ENCODE results near the gene PIK3C2B. TPM values are rescaled to one million over a fixed set of nuclear protein-coding genes. Genes with fewer than 3 reads are reported as not detected.
"Not testable (repeated sequence)": the region's sequence is repeated elsewhere in the genome, so short reads cannot be mapped to it uniquely, and the experiment has no call there.

The PIK3C2B gene
- total RNA-seq, 1 donor = 7.3 TPM

DNA sequence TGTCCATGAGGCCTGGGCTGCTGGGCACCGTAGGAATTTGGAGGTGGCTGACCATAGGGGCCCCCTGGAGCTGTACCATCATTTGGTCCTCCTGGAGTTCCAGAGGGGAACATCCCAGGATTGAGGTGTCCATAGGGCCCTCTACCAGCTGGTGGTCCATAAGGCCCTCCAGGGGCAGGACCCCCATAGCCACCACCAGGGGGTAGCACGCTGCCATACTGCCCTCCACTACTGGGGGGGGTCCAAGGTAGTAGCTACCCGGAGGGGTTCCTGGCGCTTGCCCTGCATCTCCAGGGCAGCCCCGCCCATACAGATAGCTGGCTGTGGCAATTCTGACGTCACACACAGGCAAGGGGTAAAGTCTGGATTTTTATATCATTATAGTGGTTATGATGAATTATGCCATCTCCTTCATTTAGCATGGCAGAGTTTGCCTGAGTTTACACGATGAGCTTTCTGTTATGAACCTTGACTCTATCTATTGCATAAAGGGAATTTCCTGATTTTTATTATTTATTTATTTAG lies 34.8 kb upstream of the PIK3C2B start:
- no peak for DNase-seq (ENCODE audit: low read depth)
- H3K4me3 ChIP-seq (ENCODE audit: low read depth, low read length) = no peak overlapping the region
- TF ChIP-seq, protein P1, sequence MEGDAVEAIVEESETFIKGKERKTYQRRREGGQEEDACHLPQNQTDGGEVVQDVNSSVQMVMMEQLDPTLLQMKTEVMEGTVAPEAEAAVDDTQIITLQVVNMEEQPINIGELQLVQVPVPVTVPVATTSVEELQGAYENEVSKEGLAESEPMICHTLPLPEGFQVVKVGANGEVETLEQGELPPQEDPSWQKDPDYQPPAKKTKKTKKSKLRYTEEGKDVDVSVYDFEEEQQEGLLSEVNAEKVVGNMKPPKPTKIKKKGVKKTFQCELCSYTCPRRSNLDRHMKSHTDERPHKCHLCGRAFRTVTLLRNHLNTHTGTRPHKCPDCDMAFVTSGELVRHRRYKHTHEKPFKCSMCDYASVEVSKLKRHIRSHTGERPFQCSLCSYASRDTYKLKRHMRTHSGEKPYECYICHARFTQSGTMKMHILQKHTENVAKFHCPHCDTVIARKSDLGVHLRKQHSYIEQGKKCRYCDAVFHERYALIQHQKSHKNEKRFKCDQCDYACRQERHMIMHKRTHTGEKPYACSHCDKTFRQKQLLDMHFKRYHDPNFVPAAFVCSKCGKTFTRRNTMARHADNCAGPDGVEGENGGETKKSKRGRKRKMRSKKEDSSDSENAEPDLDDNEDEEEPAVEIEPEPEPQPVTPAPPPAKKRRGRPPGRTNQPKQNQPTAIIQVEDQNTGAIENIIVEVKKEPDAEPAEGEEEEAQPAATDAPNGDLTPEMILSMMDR (IDR thresholded peaks at IDR 0.05; ENCODE audit: insufficient read depth, low read depth, low read length) = no peak

GRCh38 chr1:204528677-204529076 lies 34.1 kb upstream of the PIK3C2B start:
- no peak for DNase-seq (ENCODE audit: low read depth)
- H3K4me3 ChIP-seq (ENCODE audit: low read depth, low read length) = no peak overlapping the region
- TF ChIP-seq, protein P1 (IDR thresholded peaks at IDR 0.05; ENCODE audit: insufficient read depth, low read depth, low read length) = no peak

DNA sequence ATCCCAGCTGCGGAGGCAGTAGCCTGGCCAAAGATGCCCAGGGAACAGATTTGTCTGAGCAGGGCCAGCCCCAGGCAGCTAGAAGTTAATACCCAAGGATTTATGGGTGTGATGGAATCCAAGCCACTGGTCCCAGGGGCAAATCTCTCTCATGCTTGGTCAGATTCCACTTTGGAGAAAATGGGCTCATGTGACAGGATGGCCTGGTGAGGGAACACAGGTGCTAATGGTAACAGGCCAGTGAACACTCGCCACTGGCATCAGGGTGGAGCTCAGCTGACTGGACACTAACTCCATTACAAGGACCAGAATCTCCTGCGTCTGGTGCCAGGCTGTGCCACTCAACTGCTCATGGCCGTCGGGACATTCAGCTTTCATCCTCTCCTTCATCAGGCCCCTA lies 33.6 kb upstream of the PIK3C2B start:
- H3K4me3 ChIP-seq (ENCODE audit: low read depth, low read length) = no peak overlapping the region
- DNase-seq (ENCODE audit: low read depth) = no peak
- TF ChIP-seq, protein P1 (IDR thresholded peaks at IDR 0.05; ENCODE audit: insufficient read depth, low read depth, low read length) = no peak

GRCh38 chr1:204524986-204525385 lies 30.4 kb upstream of the PIK3C2B start:
- TF ChIP-seq, protein P1 (IDR thresholded peaks at IDR 0.05; ENCODE audit: insufficient read depth, low read depth, low read length) = no peak
- H3K4me3 ChIP-seq (ENCODE audit: low read depth, low read length) = no peak overlapping the region
- DNase-seq (ENCODE audit: low read depth) = no peak

DNA sequence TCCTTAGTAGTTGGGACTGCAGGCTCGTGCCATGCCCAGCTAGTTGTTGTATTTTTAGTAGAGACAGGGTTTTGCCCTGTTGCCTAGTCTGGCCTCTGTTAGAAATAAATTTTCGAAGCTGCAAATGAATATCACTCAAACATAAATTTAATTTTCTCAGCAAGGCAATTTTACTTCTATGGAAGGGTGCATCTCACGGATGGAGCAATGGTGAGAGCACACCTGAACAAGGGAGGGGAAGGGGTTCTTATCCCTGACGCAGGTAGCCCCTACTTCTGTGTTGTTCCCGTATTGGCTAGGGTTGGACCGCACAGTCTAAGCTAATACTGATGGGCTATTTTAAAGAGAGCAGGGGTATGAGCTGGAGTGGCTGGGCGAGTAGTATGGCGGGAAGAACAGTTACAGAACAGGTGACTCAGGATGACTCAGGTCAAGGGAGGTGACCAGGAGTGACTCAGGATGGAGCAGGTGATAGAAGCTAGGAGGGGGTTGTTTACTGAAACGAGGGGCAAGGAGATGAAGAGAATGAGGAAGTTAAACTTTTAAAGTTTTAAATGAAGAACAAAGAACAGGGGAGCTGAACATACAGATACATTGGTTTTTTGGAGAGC lies 29.1 kb upstream of the PIK3C2B start:
- no peak for DNase-seq (ENCODE audit: low read depth)
- TF ChIP-seq, protein P1 (IDR thresholded peaks at IDR 0.05; ENCODE audit: insufficient read depth, low read depth, low read length) = no peak

DNA sequence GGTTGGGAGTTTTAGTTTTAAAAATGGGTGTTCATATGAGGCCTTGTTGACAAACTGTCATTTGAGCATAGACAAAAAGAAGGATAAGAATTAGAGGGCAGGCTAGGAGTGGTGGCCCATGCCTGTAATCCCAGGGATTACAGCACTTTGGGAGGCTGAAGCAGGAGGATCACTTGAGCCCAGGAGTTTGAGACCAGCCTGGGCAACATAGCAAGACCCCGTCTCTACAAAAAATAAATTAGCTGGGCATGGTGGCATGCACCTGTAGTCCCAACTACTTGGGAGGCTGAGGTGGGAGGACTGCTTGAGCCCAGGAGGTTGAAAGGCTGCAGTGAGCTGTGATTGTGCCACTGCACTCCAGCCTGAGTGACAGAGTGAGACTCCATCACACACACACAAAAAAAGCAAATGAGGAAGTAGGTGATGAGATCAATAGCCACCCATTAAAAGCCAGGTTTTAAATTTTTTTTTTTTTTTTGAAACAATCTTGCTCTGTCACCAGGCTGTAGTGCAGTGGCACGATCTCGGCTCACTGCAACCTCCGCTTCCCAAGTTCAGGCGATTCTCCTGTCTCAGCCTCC lies 27.4 kb upstream of the PIK3C2B start:
- H3K4me3 ChIP-seq (ENCODE audit: low read depth, low read length); DNase-seq (ENCODE audit: low read depth): not testable (repeated sequence)

More for the DNA sequence above, 29.1 kb upstream of the PIK3C2B start:
- no peak overlapping the region for H3K4me3 ChIP-seq (ENCODE audit: low read depth, low read length)

- TF ChIP-seq, protein P1 (IDR thresholded peaks at IDR 0.05; ENCODE audit: insufficient read depth, low read depth, low read length) = no peak
- peak; percentile 81 for DNase-seq (ENCODE audit: low read depth)
Observed at GRCh38 chr1:204520834-204521709, 26.5 kb upstream of the PIK3C2B start.

DNA sequence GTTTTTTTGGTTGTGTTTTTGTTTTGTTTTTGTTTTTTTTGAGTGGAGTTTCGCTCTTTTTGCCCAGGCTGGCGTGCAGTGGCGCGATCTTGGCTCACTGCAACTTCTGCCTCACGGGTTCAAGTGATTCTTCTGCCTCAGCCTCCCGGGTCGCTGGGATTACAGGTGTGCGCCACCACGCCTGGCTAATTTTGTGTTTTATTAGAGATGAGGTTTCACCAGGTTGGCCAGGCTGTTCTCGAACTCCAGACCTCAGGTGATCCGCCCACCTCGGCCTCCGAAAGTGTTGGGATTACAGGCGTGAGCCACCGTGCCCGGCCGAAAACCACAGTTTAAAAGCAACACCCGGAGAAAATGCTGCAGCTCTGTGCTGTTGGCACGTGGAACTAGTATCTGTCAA lies 22.8 kb upstream of the PIK3C2B start:
- not testable (repeated sequence) for DNase-seq (ENCODE audit: low read depth)
- peak overlapping the region; percentile 79 for H3K4me3 ChIP-seq (ENCODE audit: low read depth, low read length)

More at GRCh38 chr1:204520834-204521709, 26.5 kb upstream of the PIK3C2B start:
- no peak overlapping the region for H3K4me3 ChIP-seq (ENCODE audit: low read depth, low read length)
